Mucosa of rectum (tissue), 2 donors: ENCODE measurements around the gene LPP.
"Not testable (repeated sequence)": the region's sequence is repeated elsewhere in the genome, so short reads cannot be mapped to it uniquely, and the experiment has no call there.

Source experiments
- H3K27ac ChIP-seq, 2 donors: one replicate each; pipeline ENCODE4 v1.7.0; 2013; ENCODE audit warnings: inconsistent platforms in 2 of 2, low read depth in 2 of 2, low read length in 2 of 2
- H3K27me3 ChIP-seq, 2 donors: one replicate each; pipeline ENCODE4 v1.7.0; 2013; ENCODE audit warnings: low read length in 2 of 2; ENCODE audit not compliant: control insufficient read depth in 2 of 2, insufficient read depth in 2 of 2
- H3K36me3 ChIP-seq, 2 donors: one replicate each; pipeline ENCODE4 v1.7.0; 2013; ENCODE audit warnings: low read length in 2 of 2; ENCODE audit not compliant: control insufficient read depth in 2 of 2, insufficient read depth in 2 of 2
- H3K4me1 ChIP-seq, 2 donors: one replicate each; pipeline ENCODE4 v1.7.0; 2013; ENCODE audit warnings: low read length in 2 of 2, mild to moderate bottlenecking in 1 of 2; ENCODE audit not compliant: control insufficient read depth in 2 of 2, insufficient read depth in 2 of 2
- H3K4me3 ChIP-seq, 2 donors: one replicate each; pipeline ENCODE4 v1.7.0; 2013; ENCODE audit warnings: low read length in 2 of 2
- H3K9ac ChIP-seq, 2 donors: one replicate each; pipeline ENCODE4 v1.7.0; 2013; ENCODE audit warnings: low read length in 2 of 2, low read depth in 1 of 2, mild to moderate bottlenecking in 1 of 2
- H3K9me3 ChIP-seq, 2 donors: one replicate each; pipeline ENCODE4 v1.7.0; 2013; ENCODE audit warnings: low read length in 2 of 2; ENCODE audit not compliant: control insufficient read depth in 2 of 2
- donor health status: healthy.
- donor health status: Normal muscosa, but diverticular disease.

Gene LPP

GRCh38 chr3:188442430-188442829 lies 288.5 kb downstream of the LPP start:
- Histone ChIP-seq H3K4me1 (no peaks in the 10 kb centered on the region), H3K9me3 (no peaks in the 10 kb centered on the region), H3K9ac (no peak overlapping the region), H3K36me3 (no peaks in the 10 kb centered on the region), H3K27ac (no peak overlapping the region), H3K4me3 (no peak overlapping the region), H3K27me3 (no peaks in the 10 kb centered on the region)

- not testable (repeated sequence) for H3K27me3 ChIP-seq, H3K9me3 ChIP-seq, H3K36me3 ChIP-seq, H3K9ac ChIP-seq, H3K4me1 ChIP-seq, H3K4me3 ChIP-seq, H3K27ac ChIP-seq
Observed at GRCh38 chr3:188445175-188445574, 291.2 kb downstream of the LPP start.

GRCh38 chr3:188446014-188446413 lies 292.1 kb downstream of the LPP start:
- Histone ChIP-seq H3K9ac (no peak overlapping the region), H3K9me3 (no peaks in the 10 kb centered on the region), H3K27ac (no peak overlapping the region), H3K4me3 (no peak overlapping the region), H3K27me3 (no peaks in the 10 kb centered on the region), H3K36me3 (no peaks in the 10 kb centered on the region), H3K4me1 (no peaks in the 10 kb centered on the region)

GRCh38 chr3:188446766-188447165 lies 292.8 kb downstream of the LPP start:
- no peak overlapping the region for H3K9ac ChIP-seq
- no peaks in the 10 kb centered on the region for H3K9me3 ChIP-seq
- no peaks in the 10 kb centered on the region for H3K27me3 ChIP-seq
- no peak overlapping the region for H3K27ac ChIP-seq
- no peak overlapping the region for H3K4me3 ChIP-seq
- H3K4me1 ChIP-seq = no peaks in the 10 kb centered on the region
- no peaks in the 10 kb centered on the region for H3K36me3 ChIP-seq

GRCh38 chr3:188448813-188449212 lies 294.9 kb downstream of the LPP start:
- Histone ChIP-seq H3K4me3 (no peak overlapping the region), H3K9me3 (no peaks in the 10 kb centered on the region), H3K4me1 (no peaks in the 10 kb centered on the region), H3K27ac (no peak overlapping the region), H3K27me3 (no peaks in the 10 kb centered on the region), H3K36me3 (no peaks in the 10 kb centered on the region), H3K9ac (no peak overlapping the region)

GRCh38 chr3:188449421-188449820 lies 295.5 kb downstream of the LPP start:
- Histone ChIP-seq H3K36me3 (no peaks in the 10 kb centered on the region), H3K4me3 (no peak overlapping the region), H3K9ac (no peak overlapping the region), H3K4me1 (no peaks in the 10 kb centered on the region), H3K27ac (no peak overlapping the region), H3K27me3 (no peaks in the 10 kb centered on the region), H3K9me3 (no peaks in the 10 kb centered on the region)

- Histone ChIP-seq H3K27ac (no peak overlapping the region), H3K4me1 (no peaks in the 10 kb centered on the region), H3K9me3 (no peaks in the 10 kb centered on the region), H3K4me3 (no peak overlapping the region), H3K27me3 (no peaks in the 10 kb centered on the region), H3K9ac (no peak overlapping the region), H3K36me3 (no peaks in the 10 kb centered on the region)
Observed at GRCh38 chr3:188452158-188452772, 298.3 kb downstream of the LPP start.

GRCh38 chr3:188453431-188454384 lies 299.8 kb downstream of the LPP start:
- H3K27me3 ChIP-seq = no peaks in the 10 kb centered on the region
- no peaks in the 10 kb centered on the region for H3K36me3 ChIP-seq
- no peak overlapping the region for H3K4me3 ChIP-seq
- H3K27ac ChIP-seq = no peak overlapping the region
- H3K9me3 ChIP-seq = no peaks in the 10 kb centered on the region
- no peaks in the 10 kb centered on the region for H3K4me1 ChIP-seq
- no peak overlapping the region for H3K9ac ChIP-seq

GRCh38 chr3:188455748-188456147 lies 301.8 kb downstream of the LPP start:
- no peaks in the 10 kb centered on the region for H3K9me3 ChIP-seq

GRCh38 chr3:188458756-188459155 lies 304.8 kb downstream of the LPP start:
- Histone ChIP-seq H3K9ac (no peak overlapping the region), H3K27ac (no peak overlapping the region), H3K4me1 (no peaks in the 10 kb centered on the region), H3K36me3 (no peaks in the 10 kb centered on the region), H3K27me3 (no peaks in the 10 kb centered on the region), H3K9me3 (no peaks in the 10 kb centered on the region), H3K4me3 (no peak overlapping the region)

More at GRCh38 chr3:188455748-188456147, 301.8 kb downstream of the LPP start:
- no peak overlapping the region for H3K4me3 ChIP-seq
- no peaks in the 10 kb centered on the region for H3K4me1 ChIP-seq
- no peak overlapping the region for H3K9ac ChIP-seq
- H3K27ac ChIP-seq = no peak overlapping the region
- no peaks in the 10 kb centered on the region for H3K36me3 ChIP-seq
- no peaks in the 10 kb centered on the region for H3K27me3 ChIP-seq
